GM19397 (cell line): ENCODE measurements around the gene HOXA13.

ENCODE experiments used
- ATAC-seq: cut with Tn5 transposase; IDR thresholded peaks from one replicate; pipeline ENCODE4 v1.9.1; 2021; ENCODE audit warnings: mild to moderate bottlenecking, moderate library complexity; ENCODE audit not compliant: unreplicated experiment

The HOXA13 gene

DNA sequence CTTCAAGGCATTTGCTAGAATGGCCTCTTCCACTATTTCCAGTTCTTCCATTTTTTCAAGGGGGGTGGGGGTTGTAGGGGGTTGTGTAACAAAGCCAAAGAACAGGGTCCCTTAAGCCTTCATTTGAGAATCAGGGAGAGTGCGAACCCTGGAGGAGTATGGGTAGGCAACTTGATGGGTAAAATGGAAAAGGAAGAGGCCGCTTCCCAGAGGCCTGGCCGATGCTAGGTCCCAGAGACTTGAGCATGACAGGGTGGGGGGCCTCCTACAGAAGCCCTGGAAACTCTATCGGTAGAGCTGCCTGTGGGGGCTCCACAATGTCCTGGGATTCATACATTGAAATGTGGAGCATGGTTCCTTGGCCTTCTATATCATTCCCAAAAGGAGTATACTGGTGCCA, 9.1 kb upstream of the HOXA13 start:
- no peak for ATAC-seq

DNA sequence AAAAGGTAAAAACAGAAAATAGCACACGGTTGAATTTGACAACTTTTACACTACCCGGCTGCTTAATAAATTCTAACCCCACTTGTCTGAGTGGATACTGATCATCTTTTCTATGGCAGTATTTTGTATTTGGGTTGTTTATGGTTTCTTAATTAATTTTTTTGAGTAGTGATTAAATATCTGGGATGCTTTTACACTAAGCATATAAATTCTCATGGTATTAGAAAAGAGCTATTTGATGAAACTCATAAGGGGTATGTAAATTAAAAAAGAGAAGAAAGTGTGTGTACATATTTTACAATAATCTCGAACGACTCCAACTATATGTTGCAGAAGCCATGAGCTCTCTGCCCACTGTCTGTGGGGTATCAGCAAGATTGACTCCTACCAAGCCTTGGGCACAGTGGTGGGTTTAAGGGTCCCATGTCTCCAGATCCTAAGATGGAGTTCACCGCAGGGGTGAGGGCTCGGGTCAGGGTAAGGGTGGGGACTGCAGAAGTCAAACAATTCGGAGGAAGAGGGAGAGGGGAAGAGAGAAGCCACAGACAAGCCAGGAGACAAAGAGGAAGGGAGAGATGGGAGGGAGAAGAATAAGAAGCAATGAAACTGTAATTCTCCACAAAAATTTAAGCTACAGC, 7.6 kb upstream of the HOXA13 start:
- ATAC-seq, result no peak

DNA sequence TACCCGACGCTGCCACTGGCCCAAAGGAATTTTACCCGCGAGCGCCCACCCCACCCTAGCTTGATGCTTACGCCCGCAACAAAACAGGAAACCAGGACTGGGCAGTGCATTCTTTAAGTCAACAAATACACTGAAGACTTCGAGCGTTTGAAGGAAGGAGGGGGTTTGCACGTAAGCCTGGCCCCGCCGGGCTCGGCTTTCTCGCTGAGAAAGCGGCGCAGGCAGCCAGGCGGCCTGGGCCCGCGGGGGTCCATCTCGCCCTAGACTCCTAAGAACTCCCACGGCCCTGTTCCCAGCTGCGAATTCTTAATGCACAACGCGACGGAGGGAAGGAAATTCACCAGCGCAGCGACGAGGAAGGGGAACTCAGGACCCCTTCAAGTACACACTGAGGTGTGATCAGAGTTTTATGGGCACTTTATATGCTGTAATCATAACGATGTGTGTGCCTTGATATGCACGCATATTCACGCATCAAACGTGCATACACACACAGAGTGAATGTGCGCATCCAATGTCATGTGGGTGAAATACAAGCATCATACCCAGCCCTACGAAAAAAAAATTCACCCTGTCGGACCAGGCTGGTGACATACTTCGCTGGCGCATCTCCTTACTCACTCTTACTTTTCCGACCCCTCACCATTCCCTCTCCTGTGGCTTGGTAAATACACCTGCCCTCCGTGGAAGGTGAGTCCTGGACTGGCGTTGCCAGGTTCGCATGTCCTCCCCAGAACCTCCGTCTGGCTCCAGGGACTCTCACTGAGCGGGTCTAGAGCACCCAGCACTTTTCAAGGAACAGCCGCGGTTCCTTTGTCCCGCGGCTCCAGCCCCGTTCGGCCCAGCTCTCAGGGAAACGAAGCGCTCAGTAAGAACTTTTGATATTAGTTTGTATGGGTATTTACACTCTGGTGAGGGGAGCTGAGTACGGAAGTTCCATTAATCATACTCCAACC, 5.7 kb upstream of the HOXA13 start:
- no peak for ATAC-seq

DNA sequence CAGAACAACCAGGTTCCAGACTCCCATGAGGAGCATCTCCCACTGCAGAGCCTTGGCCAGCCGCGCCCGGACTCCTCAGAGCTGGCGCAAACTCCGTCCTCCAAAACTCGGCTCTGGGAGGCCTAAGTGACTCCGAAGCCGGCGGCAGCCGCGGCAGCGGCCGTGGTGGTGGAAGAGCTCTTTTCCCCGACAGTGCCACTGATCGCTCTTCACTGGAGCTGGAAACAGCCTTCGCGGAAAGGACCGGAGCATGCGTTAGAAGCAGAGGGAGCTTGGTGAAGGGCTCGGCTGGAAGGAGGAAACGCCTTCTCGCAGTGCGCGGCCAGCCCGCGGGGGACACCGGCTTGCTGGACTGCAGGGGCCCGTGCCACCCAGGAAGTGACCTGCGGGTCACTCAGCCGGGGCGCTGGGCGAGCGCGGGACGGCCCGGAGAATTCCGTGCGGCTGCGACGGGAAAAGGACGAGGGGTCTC, 5.0 kb upstream of the HOXA13 start:
- ATAC-seq, result no peak

DNA sequence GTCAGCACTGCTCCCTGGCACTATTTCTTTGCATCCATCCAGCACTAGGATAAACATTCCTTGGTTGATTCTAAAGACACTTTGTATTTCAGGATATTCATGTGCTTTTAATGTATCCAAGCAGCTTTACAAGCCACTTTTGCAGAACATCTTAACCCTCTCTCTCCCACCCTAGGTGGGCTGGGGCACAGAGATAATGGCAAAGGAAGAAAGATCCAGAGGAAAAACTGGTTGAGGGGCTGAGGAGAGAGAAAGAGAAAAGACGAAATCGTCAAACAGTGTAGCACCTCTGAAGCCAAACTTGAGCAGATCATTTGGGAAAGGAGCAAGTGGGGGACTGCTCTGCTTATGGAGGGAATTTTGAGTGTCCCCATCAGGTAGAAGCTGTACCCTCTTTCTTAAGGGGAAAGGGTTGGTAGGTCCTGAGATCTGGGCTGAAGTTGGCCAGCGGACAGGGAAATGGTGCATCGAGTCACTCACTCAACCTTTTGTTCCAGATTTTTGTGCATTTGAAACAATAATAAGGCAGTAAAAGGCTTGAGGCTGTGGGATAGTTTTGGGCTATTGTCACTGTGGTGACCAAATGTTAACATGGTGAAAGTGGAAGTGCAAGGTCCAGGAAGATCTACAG, 4.2 kb upstream of the HOXA13 start:
- no peak for ATAC-seq

DNA sequence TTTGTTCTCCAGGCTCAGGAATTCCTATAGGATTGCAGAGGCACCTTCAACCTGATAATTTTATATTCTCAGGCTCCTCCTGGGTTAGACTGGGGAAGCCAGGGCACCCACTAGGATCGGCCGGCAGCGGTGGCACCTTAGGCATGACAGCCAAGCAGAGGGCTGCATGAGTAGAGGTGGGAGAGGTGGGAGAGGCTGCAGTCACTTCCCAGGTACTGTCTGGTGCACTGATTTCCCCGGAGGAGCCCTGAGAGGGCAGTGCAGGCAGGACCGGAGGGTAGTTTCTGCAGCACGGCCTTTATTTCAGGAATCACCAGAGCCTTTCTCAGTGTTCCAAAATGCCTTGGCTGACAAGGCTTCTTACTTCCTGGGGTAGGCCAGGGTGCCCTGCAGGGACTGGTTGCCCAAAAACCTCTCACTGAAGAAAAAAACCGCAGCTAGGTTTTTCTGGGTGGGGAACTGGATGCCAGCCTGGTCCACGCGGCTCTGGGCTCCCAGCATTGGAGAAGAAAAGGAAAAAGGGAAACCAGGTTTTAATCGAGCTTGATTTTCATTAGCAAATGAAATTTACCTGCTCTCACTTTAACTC, 3.6 kb upstream of the HOXA13 start:
- ATAC-seq, result no peak

DNA sequence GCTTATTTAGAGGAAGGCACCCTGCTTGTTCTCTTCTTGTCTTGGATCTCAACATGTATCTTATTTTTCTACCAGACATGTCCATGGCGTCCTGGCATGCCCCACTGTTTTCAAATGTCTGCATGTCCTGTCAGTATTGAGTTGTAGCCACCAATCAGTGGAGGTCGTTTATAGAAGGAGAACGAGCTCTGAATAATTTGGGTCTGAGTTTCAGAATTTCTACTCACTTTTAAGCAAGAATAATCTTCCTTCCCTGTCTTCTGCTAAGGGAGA, 2.9 kb upstream of the HOXA13 start:
- no peak for ATAC-seq

DNA sequence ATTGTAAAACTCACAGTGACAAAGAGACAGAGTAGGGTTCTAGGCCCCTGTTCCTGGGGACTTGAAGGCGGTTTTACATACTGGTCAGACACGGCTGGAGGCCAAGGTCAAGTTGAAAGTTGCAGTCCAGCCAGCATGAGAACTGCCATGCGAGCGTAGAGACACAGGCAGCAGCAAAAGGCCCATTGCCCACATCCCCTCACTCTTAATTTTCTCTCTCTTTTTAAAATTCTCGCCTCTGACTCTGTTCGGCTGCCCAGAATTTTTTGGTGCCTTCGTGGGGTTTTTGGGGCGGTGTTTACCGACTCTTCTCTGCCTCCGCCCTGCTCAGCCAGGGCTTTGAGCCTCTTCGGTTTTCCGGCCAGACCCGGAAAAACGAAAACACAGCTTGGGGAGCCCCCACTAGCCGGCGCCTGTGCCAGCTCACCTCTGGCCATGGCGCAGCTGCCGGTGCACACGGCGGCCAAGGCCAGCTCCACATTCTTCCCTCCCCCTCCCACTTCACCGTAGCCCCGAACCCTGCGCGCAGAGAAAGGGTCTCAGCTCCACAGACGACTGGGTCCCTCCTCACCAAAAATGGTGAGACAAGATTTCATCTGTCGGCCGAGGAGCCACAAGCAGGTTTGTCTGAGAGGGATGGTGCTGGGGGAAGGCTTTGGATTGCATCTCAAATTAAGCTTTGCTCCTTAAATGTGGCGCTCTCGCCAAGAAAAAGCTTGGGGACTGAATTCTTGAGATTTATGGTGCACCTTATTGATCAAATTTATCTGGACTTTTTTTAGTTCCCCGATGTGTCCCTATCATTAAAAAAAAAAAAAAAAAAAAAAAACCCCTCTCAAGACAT, 2.3 kb upstream of the HOXA13 start:
- no peak for ATAC-seq

DNA sequence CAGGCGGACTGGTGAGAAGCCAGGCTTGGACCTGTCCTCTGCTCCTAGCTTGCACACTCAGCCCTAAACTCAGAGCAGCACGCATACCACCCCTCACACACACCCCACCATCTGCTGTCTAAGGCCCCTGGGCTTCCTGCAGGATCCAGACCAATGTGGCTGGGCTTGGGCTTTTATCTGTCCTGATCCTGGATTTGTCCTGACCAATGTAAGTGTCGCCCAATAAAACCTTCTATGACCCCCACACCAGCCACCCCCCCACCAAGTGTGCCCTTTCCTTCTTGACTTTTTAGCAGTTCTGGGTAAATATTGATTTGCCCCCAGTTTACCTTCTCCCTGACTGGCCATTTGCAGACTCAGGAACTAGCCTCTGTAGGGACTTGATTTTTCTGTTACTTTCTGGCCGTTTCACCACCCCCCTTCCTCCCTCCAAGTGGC, 1.7 kb upstream of the HOXA13 start:
- no peak for ATAC-seq

DNA sequence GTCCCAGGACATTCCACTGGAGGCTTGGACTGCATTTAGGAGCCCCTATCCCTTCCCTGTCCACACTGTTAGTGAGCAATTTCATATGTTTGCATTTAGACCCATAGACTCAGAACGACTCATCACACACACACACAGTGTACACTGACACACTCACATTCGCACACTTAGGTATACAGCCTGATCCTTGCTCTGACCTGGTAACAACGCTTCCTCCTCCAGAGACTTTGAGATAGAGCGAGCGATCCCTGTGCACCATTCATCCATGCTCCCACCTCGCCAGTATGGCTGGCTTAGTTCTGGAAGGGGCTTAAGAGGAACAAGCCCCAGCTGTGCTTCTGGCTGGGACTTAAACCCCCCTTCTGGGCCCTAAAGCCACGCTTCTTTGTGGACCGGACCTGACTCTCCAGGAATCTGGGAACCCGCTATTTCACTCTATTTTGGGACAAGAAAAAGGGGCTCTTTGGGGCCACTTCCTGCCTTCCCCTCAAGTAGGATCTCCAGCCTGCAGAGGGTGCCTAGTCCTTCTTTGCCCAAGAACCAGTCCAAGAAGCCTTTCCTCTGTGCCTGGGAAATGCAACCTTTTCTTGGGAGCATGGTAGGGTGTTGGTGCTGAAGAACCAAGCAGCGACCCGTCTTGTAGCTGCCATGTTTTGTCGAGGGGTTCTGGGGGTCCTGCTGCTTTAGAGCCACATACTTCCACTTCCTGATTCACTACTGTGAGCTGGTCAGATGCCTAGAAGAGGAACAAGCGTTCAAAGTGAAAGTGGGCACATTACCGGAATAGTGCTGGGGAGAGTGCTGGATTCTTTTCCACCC, 1.1 kb upstream of the HOXA13 start:
- no peak for ATAC-seq

DNA sequence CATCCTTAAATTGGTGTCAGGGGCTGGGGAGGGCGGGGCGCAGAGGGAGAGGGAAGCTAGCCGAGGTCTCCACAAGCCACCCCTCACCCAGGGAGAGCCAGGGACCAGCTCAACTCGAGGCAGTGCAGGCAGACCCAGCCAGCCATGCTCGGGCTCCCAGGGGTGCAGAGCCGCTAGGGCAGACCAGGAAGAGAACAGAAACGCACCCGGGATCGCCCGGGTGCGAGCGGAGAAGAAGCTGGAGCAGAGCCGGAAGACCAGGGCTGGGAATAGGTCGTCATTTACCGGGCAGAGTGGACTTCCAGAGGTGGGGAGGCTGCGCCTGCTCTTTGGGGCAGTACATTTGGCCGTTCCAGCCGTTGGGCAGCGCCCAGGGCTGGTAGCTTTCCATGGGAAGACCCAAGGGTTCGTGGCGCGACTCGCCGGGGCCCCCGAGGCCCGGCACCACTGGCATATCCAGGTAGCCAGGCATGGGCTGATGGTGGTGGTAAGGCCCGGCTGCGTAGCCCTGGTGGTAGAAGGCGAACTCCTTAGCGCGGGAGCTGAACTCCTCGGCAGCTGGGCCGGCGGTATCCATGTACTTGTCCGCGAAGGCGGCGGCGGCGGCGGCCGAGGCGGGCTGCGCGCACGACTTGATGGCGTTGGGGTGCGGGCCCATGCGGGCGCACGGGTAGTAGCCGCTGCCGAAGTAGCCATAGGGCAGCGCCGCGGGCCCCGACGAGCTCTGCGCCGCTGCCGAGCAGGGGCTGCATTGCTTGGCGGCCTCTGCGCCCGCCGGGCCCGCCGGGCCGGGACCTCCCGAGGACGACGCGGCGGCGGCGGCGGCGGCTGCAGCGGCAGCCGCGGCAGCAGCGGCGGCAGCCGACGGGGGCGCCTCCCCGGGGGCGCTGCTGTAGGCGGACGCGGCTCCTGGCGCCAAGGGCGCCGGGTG, 755 bp downstream of the HOXA13 start:
- no peak for ATAC-seq

DNA sequence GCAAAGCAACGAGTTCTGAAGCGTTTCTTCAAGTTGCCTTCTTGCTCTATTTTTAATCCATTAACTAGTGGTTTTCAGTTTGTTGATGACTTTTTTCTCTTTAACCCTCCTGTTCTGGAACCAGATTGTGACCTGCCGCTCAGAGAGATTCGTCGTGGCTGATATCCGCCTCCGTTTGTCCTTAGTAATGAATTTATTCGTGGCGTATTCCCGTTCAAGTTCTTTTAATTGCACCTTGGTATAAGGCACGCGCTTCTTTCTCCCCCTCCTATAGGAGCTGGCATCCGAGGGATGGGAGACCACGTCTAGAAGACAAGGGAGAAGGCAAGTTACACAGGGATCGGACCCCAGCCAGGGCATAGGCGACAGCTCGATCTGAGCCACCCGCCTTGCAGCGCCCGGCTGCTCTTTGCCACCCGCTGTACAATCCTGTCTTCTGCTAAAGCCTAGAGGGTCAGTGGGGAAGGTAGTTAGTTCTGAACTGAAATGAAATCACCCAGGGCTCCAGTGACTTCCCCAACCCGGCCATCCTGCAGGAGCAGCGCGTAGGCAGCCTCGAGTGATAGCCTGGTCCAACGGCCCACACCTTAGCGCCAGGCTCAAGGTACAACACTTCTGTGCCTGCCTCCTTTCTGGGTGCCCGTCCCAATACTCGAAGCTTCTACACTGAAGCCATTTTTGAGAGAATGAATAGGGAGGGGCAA, 1.6 kb downstream of the HOXA13 start:
- no peak for ATAC-seq

DNA sequence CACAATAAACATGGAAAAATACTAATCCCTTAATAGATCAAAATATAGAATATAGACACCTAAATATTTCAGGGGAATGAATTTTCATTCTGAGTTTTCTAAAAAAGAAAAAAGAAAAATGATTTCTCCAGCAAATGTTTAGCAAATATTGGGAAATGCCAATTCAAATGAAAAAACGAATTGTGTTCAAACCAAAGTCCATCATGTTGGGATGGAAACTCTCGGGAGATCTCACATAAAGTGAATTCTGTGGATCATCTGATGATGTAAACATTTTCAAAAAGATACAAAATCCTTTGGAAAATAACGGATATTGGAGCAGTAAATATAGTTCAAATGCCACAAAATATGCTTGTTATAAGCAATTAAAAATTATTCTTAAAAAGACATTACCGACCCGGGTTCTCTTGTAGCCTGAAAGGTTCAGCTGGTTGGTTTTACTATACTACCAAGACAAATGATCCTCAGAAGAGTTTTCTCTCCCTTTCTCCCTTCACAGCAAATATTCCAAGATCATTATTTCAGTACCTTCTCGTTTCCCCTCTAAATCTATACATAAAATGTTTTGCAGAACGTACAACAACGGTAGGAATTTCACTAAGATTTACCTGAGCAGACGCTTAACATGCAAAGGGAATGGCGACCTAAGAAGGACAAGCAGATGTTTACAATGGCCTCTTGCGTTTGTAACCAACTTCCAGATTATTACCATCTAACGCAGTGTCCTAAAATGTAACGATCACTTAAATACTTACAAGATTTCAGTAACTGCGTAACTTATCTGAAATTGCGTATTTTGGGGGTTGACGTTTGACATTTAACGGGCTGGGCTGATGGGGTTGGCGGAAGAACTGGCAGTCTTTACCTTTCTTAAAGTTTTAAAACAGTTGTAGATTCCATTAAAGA, 2.5 kb downstream of the HOXA13 start:
- no peak for ATAC-seq

DNA sequence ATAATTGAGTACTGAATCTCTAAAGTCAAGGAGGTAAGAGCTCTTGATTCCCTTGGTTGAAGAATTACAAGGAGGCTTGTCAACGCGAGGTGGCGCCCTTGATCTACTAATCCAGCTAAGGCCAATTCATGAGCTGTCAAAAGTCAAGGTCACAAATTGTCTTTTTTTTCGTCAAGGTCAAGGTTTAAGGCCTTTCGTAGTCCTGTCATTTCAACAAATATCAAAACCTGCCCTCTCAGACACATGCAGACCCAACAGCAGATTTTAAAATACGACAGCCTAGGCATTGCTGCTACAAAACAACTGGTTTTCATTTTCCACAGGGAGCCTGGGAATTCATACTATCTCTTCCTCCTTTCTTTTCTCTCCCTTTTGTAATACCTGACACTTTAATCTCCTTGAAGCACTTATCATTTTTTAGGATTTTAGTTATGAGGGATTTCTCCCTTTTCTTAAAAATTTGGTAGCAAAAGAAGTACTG, 3.6 kb downstream of the HOXA13 start:
- ATAC-seq, result no peak

DNA sequence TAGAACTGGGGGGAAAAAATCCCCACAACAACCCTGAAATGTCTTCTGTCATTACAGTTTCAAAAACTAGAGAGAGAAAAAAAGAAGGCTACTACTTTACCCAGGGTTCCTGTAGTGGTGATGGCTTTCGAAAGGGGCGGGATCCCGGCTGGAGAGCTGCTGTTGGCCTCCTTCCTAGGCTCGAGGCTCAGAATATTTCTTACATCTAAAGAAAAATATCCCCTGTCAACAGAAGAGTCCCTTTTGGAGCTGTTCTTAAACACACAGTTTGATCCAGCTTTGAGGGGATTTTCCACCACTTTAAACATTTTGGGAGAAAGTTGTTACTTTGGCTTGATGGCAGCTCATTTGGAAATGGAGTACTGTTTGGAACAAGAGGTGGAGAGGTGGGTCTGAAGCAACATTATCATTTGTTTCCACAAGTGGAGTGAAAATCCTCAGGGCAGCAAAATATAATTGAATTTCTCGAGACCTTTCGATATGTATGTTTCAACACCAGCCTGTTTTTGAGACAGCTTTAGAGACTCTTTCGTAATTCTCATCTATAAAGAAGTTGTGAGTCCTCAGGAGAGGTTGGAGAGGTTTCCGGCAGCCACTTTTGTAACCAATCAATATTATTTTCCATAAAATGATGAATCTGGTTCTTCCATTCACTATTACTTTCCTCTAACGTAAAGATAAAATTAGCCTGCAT, 5.1 kb downstream of the HOXA13 start:
- ATAC-seq, result no peak

DNA sequence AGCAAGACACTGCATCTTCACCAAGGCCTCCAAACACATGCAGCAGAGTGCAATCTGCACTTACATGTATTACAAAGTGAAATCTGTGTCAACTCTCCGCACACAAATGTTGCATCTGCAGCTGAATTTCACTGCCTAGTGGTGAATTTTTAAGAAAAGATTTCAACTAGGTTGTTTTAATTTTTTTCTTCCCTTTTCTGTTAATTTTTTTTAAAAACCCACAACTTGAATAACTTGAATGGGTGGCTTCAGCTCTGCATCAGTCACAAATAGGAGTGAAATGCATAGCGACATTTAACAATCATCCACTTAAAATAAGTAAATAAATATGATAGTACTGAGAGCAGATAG, 5.9 kb downstream of the HOXA13 start:
- no peak for ATAC-seq
